Stimulated activated CD4-positive, alpha-beta T cell treated with anti-CD3 and anti-CD28 coated beads, Interleukin-4, amount 100 ng/mL, for 4 hours (primary cell): ENCODE measurements around the gene MAGEE1.

Source experiments
- DNase-seq, 2 experiments: peaks; one replicate each; pipeline ENCODE4 v3.0.0-alpha.2; 2020

Gene MAGEE1, protein sequence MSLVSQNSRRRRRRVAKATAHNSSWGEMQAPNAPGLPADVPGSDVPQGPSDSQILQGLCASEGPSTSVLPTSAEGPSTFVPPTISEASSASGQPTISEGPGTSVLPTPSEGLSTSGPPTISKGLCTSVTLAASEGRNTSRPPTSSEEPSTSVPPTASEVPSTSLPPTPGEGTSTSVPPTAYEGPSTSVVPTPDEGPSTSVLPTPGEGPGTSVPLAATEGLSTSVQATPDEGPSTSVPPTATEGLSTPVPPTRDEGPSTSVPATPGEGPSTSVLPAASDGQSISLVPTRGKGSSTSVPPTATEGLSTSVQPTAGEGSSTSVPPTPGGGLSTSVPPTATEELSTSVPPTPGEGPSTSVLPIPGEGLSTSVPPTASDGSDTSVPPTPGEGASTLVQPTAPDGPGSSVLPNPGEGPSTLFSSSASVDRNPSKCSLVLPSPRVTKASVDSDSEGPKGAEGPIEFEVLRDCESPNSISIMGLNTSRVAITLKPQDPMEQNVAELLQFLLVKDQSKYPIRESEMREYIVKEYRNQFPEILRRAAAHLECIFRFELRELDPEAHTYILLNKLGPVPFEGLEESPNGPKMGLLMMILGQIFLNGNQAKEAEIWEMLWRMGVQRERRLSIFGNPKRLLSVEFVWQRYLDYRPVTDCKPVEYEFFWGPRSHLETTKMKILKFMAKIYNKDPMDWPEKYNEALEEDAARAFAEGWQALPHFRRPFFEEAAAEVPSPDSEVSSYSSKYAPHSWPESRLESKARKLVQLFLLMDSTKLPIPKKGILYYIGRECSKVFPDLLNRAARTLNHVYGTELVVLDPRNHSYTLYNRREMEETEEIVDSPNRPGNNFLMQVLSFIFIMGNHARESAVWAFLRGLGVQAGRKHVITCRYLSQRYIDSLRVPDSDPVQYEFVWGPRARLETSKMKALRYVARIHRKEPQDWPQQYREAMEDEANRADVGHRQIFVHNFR

DNA sequence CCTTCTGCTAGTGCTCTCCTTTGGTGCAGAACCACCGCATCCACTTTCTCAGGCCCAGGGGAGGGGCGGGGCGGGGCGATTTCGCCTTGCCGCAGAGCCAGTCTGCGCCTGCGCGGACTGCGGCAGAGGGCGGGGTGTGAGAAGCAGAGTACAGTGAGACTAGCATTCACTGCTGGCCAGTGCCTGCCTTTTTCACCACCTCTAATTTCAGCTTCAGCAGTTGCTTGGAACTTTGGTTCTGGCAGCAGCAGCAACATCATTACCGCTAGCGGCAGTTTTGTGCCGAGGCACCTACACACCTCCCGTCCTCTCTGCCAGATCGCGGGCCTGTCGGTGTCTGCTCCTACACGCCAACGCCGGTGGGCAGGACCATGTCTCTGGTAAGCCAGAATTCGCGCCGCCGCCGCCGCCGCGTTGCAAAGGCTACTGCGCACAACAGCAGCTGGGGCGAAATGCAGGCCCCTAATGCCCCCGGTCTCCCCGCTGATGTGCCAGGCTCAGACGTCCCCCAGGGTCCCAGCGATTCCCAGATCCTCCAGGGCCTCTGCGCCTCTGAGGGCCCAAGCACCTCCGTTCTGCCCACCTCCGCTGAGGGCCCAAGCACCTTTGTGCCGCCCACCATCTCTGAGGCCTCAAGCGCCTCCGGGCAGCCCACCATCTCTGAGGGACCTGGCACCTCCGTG, at the start of gene MAGEE1:
Gene MAGEE1 (plus strand): TSS at position 151 of the 683 bp plus-strand sequence. CDS start 221 bp downstream, at position 372.
- peak; percentile 75 for DNase-seq

DNA sequence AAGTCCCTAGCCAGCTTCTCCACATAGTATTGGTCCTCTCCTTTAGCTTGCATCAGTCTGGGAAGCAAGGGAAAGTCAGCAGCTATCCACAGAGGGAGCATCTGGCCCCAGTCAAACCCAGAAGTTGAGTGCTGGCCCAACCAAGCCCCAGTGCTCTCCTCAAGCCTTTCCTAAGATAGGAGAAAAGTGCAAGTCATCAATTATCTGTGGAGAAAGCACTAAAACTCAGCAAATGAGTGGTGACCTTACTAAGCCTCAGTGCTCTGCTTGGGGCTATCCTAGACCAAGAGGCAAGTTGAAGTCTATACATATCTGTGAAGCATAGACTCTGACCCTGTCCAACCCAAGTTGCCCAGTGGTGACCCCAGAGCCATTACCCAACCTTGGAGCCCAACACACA, 28.5 kb upstream of the MAGEE1 start:
- DNase-seq: no peak

DNA sequence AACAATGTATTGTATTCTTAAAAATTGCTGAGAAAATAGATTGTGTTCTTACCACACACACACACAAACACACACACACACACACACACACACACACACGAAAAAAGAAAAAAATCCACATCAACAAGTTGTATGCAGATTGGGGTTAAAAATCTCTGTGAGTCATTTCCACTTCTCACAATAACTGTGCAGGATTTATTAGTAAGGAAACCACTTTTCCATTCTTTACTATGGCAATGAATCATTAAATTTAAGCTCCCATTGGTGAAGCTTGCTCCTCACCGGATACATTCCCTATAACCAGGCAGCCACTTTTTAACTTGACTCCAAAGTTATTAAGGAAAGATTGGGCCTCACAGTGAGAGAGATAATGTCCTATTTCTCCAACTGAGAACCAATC, 19.7 kb upstream of the MAGEE1 start:
- no peak for DNase-seq

DNA sequence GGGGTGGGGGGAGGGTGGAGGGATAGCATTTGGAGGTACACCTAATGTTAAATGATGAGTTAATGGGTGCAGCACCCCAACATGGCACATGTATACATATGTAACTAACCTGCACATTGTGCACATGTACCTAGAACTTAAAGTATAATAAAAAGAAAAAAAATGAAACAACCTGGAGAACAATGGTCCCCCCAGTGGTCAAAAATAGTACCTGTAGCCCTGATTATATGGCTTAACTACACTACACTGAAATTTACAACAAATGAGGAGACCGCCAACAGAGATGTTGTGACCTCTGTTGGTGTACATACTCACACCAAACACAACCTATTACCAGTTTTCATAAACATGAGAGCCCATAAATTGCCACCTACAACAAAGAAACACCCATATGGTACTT, 7.3 kb upstream of the MAGEE1 start:
- DNase-seq: no peak

DNA sequence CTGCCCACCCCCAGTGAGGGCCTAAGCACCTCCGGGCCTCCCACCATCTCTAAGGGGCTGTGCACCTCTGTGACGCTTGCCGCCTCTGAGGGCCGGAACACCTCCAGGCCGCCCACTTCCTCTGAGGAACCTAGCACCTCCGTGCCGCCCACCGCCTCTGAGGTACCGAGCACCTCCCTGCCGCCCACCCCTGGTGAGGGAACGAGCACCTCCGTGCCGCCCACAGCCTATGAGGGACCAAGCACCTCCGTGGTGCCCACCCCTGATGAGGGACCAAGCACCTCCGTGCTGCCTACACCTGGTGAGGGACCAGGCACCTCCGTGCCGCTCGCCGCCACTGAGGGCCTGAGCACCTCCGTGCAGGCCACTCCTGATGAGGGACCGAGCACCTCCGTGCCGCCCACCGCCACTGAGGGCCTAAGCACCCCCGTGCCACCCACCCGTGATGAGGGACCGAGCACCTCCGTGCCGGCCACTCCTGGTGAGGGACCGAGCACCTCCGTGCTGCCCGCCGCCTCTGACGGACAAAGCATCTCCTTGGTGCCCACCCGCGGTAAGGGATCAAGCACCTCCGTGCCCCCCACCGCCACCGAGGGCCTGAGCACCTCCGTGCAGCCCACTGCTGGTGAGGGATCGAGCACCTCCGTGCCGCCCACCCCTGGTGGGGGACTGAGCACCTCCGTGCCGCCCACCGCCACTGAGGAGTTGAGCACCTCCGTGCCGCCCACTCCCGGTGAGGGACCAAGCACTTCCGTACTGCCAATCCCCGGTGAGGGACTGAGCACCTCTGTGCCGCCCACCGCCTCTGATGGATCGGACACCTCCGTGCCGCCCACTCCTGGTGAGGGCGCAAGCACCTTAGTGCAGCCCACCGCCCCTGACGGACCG, 977 bp downstream of the MAGEE1 start:
- DNase-seq: peak; percentile 14 to 64

DNA sequence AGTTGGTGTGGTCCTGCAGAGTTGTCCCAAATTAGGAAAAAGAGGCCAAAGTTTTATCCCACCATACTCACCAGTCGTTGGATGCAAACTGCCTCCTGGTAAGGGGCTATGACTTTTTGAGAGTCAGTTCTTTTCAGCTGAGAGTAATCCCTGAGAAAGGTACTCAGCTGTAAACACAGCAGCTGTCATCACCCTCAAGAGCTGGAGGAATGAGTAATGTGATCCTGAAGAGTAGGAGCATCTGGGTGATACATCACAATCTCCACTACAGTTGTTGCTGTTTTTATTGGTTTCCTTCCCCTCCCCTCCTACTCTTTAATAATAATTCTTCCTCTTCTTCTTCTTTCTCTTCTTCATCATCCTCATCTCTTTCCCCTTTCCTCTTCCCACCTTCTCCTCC, 5.7 kb downstream of the MAGEE1 start:
- DNase-seq: no peak

DNA sequence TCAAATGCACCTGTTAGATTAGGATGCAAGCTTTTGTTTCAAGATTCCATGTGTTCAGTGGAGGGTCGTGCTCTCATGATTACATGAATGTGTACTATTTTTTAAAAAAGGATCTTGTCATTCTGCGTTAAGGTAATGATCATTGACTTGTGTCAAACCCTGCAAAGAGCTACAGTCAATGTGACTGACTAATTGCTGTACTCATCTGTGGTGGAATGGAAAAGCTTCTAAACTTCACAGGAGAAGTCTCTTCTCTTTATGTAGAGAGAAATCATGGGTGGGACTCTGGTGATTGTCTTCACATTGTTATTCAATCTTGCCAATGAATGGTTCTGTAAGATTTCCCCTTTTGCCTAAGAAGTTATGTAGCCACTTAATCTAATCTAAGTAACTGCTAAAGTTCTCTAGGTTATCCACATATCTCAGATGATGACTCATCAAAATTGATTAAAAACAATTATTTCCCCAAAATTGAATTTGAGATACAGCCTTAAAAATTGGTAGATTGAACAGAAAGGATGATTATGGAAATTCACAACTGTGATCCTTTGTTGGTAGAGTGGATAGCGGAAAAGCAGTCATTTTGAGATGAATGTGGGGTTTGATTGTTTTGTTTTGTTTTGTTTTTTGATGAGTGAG, 6.7 kb downstream of the MAGEE1 start:
- DNase-seq: no peak

DNA sequence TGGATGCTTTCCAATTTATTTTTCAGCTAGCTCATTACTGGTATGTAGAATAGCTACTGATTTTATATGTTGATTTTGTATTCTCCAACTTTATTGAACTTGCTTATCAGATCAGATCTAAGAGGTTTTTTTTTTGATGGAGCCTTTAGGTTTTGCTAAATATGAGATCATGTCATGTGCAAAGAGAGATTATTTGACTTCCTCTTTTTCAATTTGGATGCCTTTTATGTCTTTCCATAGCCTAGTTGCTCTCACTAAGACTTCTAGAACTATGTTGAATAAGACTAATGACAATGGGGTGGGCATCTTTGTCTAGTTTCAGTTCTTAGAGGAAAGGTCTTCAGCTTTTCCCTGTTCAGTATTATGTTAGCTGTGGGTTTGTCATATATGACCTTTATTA, 11.7 kb downstream of the MAGEE1 start:
- no peak for DNase-seq

DNA sequence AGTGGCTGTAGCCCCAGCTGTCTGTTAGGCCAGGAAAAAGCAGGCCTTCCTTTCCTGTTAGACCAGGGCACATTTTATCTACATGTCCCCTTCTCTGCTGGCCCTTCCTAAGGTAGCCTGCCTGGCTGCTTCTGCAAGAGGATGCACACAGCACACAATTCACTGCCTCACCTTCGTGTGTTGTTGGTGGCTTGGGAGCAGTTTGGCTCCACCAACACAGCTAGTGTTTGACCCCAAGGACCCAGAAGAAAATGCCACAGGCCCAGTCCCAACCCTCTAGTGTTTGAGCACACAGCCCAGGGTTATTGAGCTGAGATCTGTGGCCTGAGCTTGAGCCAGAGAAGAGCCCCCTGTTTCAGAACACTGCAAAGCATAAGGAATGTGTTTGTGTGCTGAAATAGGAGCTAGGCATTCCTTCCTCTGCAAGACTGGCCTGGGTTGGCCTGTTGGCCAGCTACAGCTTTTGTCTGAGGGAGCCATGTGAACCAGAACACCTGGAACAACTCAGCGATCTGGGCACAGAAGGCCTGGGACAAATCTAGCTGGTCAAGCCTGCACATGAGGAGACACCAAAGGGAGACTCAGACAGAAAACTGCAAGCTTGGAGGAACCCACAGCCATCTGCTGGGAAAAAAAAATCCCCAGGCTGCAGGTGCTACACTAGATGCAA, 26.4 kb downstream of the MAGEE1 start:
- DNase-seq: no peak

DNA sequence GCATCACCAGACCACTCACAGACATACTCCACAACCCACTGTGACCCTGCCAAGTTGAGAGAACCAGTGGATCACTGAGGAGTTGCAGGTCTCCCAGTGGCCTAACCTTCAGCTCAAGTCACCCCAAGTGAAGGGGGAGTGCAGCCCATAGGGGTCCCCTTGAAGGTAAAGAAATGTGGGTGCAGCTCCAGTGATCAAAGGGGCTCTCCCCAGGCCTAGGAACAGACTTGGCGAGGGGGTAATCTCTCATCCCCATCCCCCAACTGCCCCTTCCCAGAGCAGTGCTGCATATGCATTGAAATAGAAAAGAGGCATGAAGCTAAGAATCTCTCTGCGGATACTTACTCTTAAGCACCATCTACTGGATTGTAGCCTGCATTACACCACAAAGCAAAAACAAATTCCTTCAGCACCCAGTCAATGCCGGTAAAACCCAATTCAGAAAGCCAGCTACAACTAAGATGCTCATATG, 27.0 kb downstream of the MAGEE1 start:
- DNase-seq: no peak

DNA sequence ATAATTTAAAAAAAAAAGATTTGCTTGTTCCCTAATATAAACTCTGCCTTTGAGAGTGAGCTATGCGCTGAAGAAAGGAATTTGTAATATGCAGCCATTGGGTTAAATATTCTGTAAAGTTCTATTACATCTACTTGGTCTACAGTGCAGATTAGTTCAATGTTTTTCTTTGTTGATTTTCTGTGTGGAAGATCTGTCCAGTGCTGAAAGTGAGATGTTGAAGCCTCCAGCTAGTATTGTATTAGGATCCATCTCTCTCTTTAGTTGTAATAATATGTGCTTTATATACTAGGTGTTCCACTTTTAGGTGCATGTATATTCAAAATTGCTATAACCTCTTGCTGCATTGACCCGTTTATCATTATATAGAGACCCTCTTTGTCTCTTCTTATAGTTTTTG, 49.8 kb downstream of the MAGEE1 start:
- DNase-seq: no peak
